GM19043 (cell line): ENCODE data around the gene DLEU7.

Experiments used
- ATAC-seq: cut with Tn5 transposase; IDR thresholded peaks from one replicate; pipeline ENCODE4 v1.9.1; 2021; ENCODE audit warnings: low read depth; ENCODE audit not compliant: unreplicated experiment

Gene DLEU7

GRCh38 chr13:50844084-50844875, 788 bp upstream of the DLEU7 start:
- no peak for ATAC-seq

GRCh38 chr13:50842990-50843256, 569 bp downstream of the DLEU7 start:
- ATAC-seq: no peak

- no peak for ATAC-seq
Measured at GRCh38 chr13:50842251-50842989, 1.1 kb downstream of the DLEU7 start.

GRCh38 chr13:50841786-50842185, 1.7 kb downstream of the DLEU7 start:
- no peak for ATAC-seq

- ATAC-seq: no peak
Measured at GRCh38 chr13:50840284-50840683, 3.2 kb downstream of the DLEU7 start.

- no peak for ATAC-seq
Measured at GRCh38 chr13:50839828-50840227, 3.7 kb downstream of the DLEU7 start.

- no peak for ATAC-seq
Measured at GRCh38 chr13:50838701-50839100, 4.8 kb downstream of the DLEU7 start.

- ATAC-seq: no peak
Measured at GRCh38 chr13:50838031-50838430, 5.5 kb downstream of the DLEU7 start.

- ATAC-seq: no peak
Measured at GRCh38 chr13:50831512-50831911, 12.0 kb downstream of the DLEU7 start.

- no peak for ATAC-seq
Measured at GRCh38 chr13:50829896-50830295, 13.6 kb downstream of the DLEU7 start.

- ATAC-seq: no peak
Measured at GRCh38 chr13:50829226-50829625, 14.3 kb downstream of the DLEU7 start.

- no peak for ATAC-seq
Measured at GRCh38 chr13:50826035-50826434, 17.5 kb downstream of the DLEU7 start.

GRCh38 chr13:50812242-50812641, 31.2 kb downstream of the DLEU7 start:
- ATAC-seq: no peak

GRCh38 chr13:50810998-50811397, 32.5 kb downstream of the DLEU7 start:
- peak; percentile 88 for ATAC-seq

- ATAC-seq: no peak
Measured at GRCh38 chr13:50810468-50810867, 33.0 kb downstream of the DLEU7 start.

GRCh38 chr13:50809133-50810090, 34.1 kb downstream of the DLEU7 start:
- ATAC-seq: no peak

- no peak for ATAC-seq
Measured at GRCh38 chr13:50805805-50806204, 37.7 kb downstream of the DLEU7 start.

GRCh38 chr13:50801087-50801931, 42.2 kb downstream of the DLEU7 start:
- peak; percentile 86 for ATAC-seq

- ATAC-seq: no peak
Measured at GRCh38 chr13:50800091-50800739, 43.3 kb downstream of the DLEU7 start.

- ATAC-seq: no peak
Measured at GRCh38 chr13:50798923-50799322, 44.6 kb downstream of the DLEU7 start.
